K562 (cell line): Measurements from ENCODE around the gene AGAP3. TPM values are rescaled to one million over a fixed set of nuclear protein-coding genes. Genes with fewer than 3 reads are reported as not detected.

Source experiments
- CREBBP ChIP-seq: IDR thresholded peaks from one replicate; pipeline ENCODE4 v1.6.1; 2012; ENCODE audit warnings: low read depth, mild to moderate bottlenecking, control low read depth, inconsistent platforms, low read length
- CTBP1 ChIP-seq: fragments of 450-650 bp; IDR thresholded peaks from 2 replicates; pipeline ENCODE4 v1.6.1; 2016; ENCODE audit warnings: borderline replicate concordance
- JUN ChIP-seq, 2 experiments: sonication (generic) in 1 of 2; formaldehyde crosslinking in 1 of 2; IDR thresholded peaks; 2 replicates each; pipeline versions ENCODE4 v1.6.1 to v1.8.0; 2012 to 2022; ENCODE audit warnings: borderline replicate concordance in 2 of 2, mild to moderate bottlenecking in 2 of 2, improper control_type of control experiment in 1 of 2, low read depth in 1 of 2, low read length in 1 of 2, missing genetic modification reagents in 1 of 2
- KAT2B ChIP-seq: IDR thresholded peaks from one replicate; pipeline ENCODE4 v1.6.1; 2012; ENCODE audit warnings: low read depth, mild to moderate bottlenecking, control low read depth, inconsistent platforms, low read length, moderate library complexity
- MEF2D ChIP-seq: conservative IDR thresholded peaks from 2 replicates; pipeline ENCODE4 v1.6.1; 2016; ENCODE audit warnings: low read depth, missing genetic modification characterization, missing compliant biosample characterization
- NFATC3 ChIP-seq: fragments of 450-650 bp; IDR thresholded peaks from 2 replicates; pipeline ENCODE4 v1.6.1; 2017; ENCODE audit warnings: mild to moderate bottlenecking
- PHTF2 ChIP-seq: fragments of 250-450 bp; sonication (Bioruptor Pico); IDR thresholded peaks from 2 replicates; pipeline ENCODE4 v1.5.0; 2021; ENCODE audit warnings: mild to moderate bottlenecking
- SIN3A ChIP-seq, 2 experiments: fragments of 150-350 bp in 1 of 2; IDR thresholded peaks; 2 replicates each; pipeline ENCODE4 v1.6.1; 2011 to 2016; ENCODE audit warnings: borderline replicate concordance in 2 of 2, low read depth in 2 of 2, low read length in 2 of 2, mild to moderate bottlenecking in 2 of 2, moderate library complexity in 2 of 2; ENCODE audit not compliant: control insufficient read depth in 1 of 2
- SOX6 ChIP-seq: fragments of 450-650 bp; IDR thresholded peaks from 2 replicates; pipeline ENCODE4 v1.6.1; 2014; ENCODE audit warnings: mild to moderate bottlenecking
- TEAD1 ChIP-seq, 2 experiments: fragments of 450-650 bp in 1 of 2; sonication (generic) in 1 of 2; formaldehyde crosslinking; IDR thresholded peaks; 2 replicates each; pipeline versions ENCODE4 v1.4.0 to v1.8.0; 2020 to 2022; ENCODE audit warnings: mild to moderate bottlenecking in 2 of 2, missing genetic modification reagents in 1 of 2
- THAP7 ChIP-seq: fragments of 250-450 bp; sonication (Bioruptor Pico); IDR thresholded peaks from 2 replicates; pipeline ENCODE4 v1.5.0; 2021
- ZBTB8A ChIP-seq: fragments of 450-650 bp; IDR thresholded peaks from 2 replicates; pipeline ENCODE4 v1.6.1; 2018; ENCODE audit warnings: mild to moderate bottlenecking, moderate library complexity; ENCODE audit not compliant: partially characterized antibody
- polyA plus RNA-seq, 8 experiments: library from polyadenylated mRNA; depleted of rRNA in 4 of 8; stranded (reverse) in 5 of 8; unstranded in 3 of 8; fragments of >200 nt; fragmentation: Nextera tagmentation in 2 of 8; fragmentation: Illumina TruSeq in 1 of 8; extraction: Ambion mirVana in 2 of 8; extraction: Trizol in 1 of 8; gene quantifications; 2 replicates each; pipeline versions ENCODE4 v1.2.1 to v1.2.3, GENCODE V29; 2011 to 2014; ENCODE audit warnings: inconsistent platforms in 1 of 8, missing spikeins in 1 of 8
- total RNA-seq, 7 experiments: library from RNA; depleted of rRNA in 6 of 7; stranded (reverse); fragments of >200 nt in 6 of 7; fragmentation: Illumina TruSeq in 2 of 7; extraction: Trizol in 2 of 7; gene quantifications; 2 replicates each; pipeline versions ENCODE4 v1.2.1 to v1.2.3, GENCODE V29; 2011 to 2021; ENCODE audit warnings: low replicate concordance in 1 of 7
- TF ChIP-seq, protein P1 (sequence below), 2 experiments: fragments of 450-650 bp; IDR thresholded peaks; 2 replicates each; pipeline ENCODE4 v1.6.1; 2016; ENCODE audit warnings: mild to moderate bottlenecking in 2 of 2, borderline replicate concordance in 1 of 2, low read depth in 1 of 2, moderate library complexity in 1 of 2
- TF ChIP-seq, protein P2 (sequence below): fragments of 250-450 bp; sonication (Bioruptor Pico); IDR thresholded peaks from 2 replicates; pipeline ENCODE4 v1.5.0; 2020; ENCODE audit warnings: mild to moderate bottlenecking

AGAP3 gene
- total and polyA plus RNA-seq, 9 of the 15 experiments (the other 6 are each of a cell fraction or from before 2014, with no cell fraction given) = 3.4 to 208 (median 62.2) TPM

- TF ChIP-seq, protein P1, sequence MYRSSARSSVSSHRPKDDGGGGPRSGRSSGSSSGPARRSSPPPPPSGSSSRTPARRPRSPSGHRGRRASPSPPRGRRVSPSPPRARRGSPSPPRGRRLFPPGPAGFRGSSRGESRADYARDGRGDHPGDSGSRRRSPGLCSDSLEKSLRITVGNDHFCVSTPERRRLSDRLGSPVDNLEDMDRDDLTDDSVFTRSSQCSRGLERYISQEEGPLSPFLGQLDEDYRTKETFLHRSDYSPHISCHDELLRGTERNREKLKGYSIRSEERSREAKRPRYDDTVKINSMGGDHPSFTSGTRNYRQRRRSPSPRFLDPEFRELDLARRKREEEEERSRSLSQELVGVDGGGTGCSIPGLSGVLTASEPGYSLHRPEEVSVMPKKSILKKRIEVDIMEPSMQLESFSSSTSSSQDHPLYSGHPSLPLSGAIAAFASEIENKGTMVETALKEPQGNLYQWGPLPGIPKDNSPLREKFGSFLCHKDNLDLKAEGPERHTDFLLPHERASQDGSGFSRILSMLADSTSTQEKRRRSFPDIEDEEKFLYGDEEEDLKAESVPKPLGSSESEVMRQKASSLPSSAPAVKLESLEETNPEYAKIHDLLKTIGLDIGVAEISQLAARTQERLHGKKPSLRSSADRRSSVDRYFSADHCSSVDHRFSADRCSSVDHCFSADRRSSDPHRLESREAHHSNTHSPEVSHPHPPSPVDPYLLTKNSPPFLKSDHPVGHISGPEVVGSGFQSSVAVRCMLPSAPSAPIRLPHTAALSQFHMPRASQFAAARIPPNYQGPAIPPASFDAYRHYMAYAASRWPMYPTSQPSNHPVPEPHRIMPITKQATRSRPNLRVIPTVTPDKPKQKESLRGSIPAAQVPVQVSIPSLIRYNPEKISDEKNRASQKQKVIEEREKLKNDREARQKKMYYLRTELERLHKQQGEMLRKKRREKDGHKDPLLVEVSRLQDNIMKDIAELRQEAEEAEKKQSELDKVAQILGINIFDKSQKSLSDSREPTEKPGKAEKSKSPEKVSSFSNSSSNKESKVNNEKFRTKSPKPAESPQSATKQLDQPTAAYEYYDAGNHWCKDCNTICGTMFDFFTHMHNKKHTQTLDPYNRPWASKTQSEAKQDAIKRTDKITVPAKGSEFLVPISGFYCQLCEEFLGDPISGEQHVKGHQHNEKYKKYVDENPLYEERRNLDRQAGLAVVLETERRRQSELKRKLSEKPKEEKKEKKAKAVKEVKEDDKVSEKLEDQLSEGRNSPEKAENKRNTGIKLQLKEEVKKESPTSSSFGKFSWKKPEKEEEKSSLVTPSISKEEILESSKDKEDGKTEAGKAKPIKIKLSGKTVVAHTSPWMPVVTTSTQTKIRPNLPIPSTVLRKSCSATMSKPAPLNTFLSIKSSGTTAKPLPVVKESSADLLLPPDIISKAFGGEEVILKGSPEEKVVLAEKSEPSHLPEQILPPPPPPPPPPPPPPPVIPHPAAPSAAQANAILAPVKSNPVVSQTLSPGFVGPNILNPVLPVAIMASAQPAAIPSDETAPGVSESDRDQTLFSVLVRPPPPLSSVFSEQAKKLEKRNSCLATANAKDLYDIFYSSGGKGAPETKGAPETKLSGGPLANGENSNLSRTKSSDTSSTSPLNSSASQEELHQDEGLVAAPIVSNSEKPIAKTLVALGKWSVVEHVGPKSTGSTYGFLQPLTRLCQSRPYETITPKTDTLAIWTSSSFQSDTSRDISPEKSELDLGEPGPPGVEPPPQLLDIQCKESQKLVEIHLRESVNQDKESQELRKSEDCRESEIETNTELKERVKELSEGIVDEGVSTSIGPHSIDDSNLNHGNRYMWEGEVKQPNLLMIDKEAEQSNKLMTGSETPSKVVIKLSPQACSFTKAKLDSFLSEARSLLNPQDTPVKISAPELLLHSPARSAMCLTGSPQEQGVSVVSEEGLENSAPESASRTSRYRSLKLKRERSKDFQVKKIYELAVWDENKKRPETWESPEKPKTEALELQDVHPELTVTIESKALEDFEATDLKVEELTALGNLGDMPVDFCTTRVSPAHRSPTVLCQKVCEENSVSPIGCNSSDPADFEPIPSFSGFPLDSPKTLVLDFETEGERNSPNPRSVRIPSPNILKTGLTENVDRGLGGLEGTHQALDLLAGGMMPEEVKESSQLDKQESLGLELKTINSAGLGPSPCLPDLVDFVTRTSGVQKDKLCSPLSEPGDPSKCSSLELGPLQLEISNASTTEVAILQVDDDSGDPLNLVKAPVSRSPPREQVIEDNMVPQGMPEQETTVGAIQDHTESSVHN (IDR thresholded peaks at IDR 0.05; ENCODE audit: borderline replicate concordance in 1 of 2, low read depth in 1 of 2) = no peak
- TF ChIP-seq THAP7 (CRISPR knock-in tag) (no peak), NFATC3 (no peak), JUN (IDR thresholded peaks at IDR 0.05; ENCODE audit: borderline replicate concordance, low read depth, low read length) (no peak), JUN (CRISPR knock-in tag; IDR thresholded peaks at IDR 0.05; ENCODE audit: borderline replicate concordance) (no peak), CREBBP (no peak), SOX6 (no peak), CTBP1 (0 out of 2 replicates have a peak, but pooled peaks have one; percentile 16), KAT2B (no peak), ZBTB8A (no peak), SIN3A (IDR thresholded peaks at IDR 0.05; ENCODE audit: borderline replicate concordance in 2 of 2, control insufficient read depth in 1 of 2, low read depth in 2 of 2, low read length in 2 of 2) (no peak), TEAD1 (CRISPR knock-in tag; IDR thresholded peaks at IDR 0.05) (no peak), MEF2D (tag) (no peak), PHTF2 (CRISPR knock-in tag) (no peak)
- TF ChIP-seq, protein P2, sequence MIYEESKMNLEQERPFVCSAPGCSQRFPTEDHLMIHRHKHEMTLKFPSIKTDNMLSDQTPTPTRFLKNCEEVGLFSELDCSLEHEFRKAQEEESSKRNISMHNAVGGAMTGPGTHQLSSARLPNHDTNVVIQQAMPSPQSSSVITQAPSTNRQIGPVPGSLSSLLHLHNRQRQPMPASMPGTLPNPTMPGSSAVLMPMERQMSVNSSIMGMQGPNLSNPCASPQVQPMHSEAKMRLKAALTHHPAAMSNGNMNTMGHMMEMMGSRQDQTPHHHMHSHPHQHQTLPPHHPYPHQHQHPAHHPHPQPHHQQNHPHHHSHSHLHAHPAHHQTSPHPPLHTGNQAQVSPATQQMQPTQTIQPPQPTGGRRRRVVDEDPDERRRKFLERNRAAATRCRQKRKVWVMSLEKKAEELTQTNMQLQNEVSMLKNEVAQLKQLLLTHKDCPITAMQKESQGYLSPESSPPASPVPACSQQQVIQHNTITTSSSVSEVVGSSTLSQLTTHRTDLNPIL (CRISPR knock-in tag) = no peak
Measured at GRCh38 chr7:151082141-151083070, 3.9 kb upstream of the AGAP3 start (continued).
